Colonic mucosa (tissue), 4 donors: ENCODE results near the gene G2E3. TPM values are rescaled to one million over a fixed set of nuclear protein-coding genes. Genes with fewer than 3 reads are reported as not detected.

ENCODE experiments used
- DNase-seq: peaks from one replicate; pipeline ENCODE4 v3.0.0-alpha.2; 2020
- H3K27ac ChIP-seq: fragments of 200-600 bp; one replicate; pipeline ENCODE4 v1.8.0; 2021
- H3K27me3 ChIP-seq: fragments of 200-600 bp; one replicate; pipeline ENCODE4 v1.8.0; 2021
- H3K36me3 ChIP-seq: fragments of 200-600 bp; one replicate; pipeline ENCODE4 v1.8.0; 2021
- H3K4me1 ChIP-seq: fragments of 200-600 bp; one replicate; pipeline ENCODE4 v1.8.0; 2021; ENCODE audit warnings: mild to moderate bottlenecking
- H3K4me3 ChIP-seq: fragments of 200-600 bp; one replicate; pipeline ENCODE4 v1.8.0; 2021
- H3K9ac ChIP-seq, 2 donors: one replicate each; pipeline ENCODE4 v1.7.0; 2013; ENCODE audit warnings: control low read depth in 2 of 2, low read depth in 2 of 2, low read length in 2 of 2
- H3K9me3 ChIP-seq: fragments of 200-600 bp; one replicate; pipeline ENCODE4 v1.8.0; 2021
- intact Hi-C: fragments of 100-400 bp; cut with DNase I; formaldehyde crosslinking; loops from one replicate; pipeline ENCODE4 v1.14.1; 2022
- total RNA-seq, 2 donors: library from RNA; stranded (reverse); fragmentation: NEBNext Ultra II Directional in 1 of 2; extraction: Animal tissue kit (Norgen Biotek cat#: 25700) in 1 of 2; gene quantifications; one replicate each; pipeline ENCODE4 v1.2.1, GENCODE V29; 2021
- TF ChIP-seq, protein P1 (sequence below): fragments of 200-600 bp; IDR thresholded peaks from one replicate; pipeline ENCODE4 v1.8.0; 2022; ENCODE audit warnings: antibody characterized with exemption, mild to moderate bottlenecking
- donor health status: healthy.
- donor health status: DM: no; HTN: no; CAD: no.
- donor health status: DM: no; HTN: no; CAD: no.

G2E3 gene
- total RNA-seq, 2 donors from 2014 or later = 20.8 to 25.4 TPM

DNA sequence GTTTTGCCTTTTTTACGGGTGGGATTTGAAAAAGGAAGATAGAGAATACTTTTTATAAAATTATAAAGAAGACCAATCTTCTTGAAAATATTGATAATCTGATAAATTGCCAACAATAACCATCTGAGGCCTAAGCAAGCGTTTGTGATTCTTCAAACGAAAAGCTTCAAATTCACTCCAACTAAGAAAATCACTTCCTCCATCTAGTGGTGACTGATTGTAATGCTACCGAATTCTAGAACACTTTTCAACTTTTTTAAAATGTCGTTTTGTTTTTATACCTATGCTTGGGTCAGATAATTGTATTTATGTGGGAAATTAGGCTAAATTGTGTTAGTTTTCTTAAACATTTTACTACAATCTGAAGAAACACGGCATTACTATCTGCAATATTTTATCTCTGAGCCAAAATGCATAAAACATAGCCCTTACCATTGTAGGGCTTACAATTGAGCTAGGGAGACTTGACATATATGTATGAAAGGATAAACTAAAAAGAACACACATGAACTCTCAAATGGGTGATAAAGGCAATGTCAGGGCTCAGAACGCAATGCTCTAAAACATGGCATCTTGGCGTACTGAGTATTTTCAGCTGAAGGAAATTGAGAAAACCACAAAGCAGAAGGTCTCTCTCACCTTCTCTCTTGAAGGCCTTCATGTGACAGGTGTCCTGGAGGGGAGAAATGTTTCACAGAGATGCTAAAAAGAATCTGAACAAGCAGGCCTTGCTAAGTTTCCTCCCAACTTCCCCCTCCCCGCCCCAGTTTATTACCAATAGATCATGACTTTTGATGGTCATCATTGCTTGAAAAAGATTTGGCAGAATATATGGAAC, 36.8 kb upstream of the G2E3 start:
- H3K9me3 ChIP-seq = no peaks in the 10 kb centered on the region
- no peak overlapping the region for H3K9ac ChIP-seq
- no peak for DNase-seq
- H3K36me3 ChIP-seq = no peaks in the 10 kb centered on the region
- H3K4me1 ChIP-seq = no peaks in the 10 kb centered on the region
- TF ChIP-seq, protein P1, sequence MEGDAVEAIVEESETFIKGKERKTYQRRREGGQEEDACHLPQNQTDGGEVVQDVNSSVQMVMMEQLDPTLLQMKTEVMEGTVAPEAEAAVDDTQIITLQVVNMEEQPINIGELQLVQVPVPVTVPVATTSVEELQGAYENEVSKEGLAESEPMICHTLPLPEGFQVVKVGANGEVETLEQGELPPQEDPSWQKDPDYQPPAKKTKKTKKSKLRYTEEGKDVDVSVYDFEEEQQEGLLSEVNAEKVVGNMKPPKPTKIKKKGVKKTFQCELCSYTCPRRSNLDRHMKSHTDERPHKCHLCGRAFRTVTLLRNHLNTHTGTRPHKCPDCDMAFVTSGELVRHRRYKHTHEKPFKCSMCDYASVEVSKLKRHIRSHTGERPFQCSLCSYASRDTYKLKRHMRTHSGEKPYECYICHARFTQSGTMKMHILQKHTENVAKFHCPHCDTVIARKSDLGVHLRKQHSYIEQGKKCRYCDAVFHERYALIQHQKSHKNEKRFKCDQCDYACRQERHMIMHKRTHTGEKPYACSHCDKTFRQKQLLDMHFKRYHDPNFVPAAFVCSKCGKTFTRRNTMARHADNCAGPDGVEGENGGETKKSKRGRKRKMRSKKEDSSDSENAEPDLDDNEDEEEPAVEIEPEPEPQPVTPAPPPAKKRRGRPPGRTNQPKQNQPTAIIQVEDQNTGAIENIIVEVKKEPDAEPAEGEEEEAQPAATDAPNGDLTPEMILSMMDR = peak; percentile 59
- H3K27me3 ChIP-seq = no peaks in the 10 kb centered on the region
- no peak overlapping the region for H3K27ac ChIP-seq
- intact Hi-C loops = loop anchor here (5.0 kb wide), 1 partner anchor 145 kb away; no protein-coding TSS in a partner anchor
- no peak overlapping the region for H3K4me3 ChIP-seq

DNA sequence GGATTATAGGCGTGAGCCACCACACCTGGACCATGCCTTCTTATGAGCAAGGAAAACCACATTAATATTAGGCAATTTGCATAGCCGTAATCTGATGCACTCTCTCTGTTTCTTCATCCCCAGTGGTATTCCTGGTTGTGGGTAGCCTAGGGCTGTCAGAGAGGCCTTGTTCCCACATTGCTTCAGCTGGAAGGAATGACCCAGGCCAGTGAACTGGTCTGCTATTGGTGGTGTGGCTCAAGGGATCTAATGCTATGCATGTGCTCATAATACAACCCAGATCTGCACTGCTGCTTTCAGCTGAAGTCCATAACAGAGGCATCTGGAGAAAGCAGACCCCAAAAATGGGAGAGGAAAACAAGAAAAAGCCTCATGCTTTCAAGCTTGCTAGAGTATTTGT, 33.1 kb upstream of the G2E3 start:
- DNase-seq = no peak
- H3K4me1 ChIP-seq = no peaks in the 10 kb centered on the region
- no peak overlapping the region for H3K4me3 ChIP-seq
- H3K9ac ChIP-seq = no peak overlapping the region
- no peaks in the 10 kb centered on the region for H3K27me3 ChIP-seq
- intact Hi-C loops = no loop called here
- no peaks in the 10 kb centered on the region for H3K36me3 ChIP-seq
- TF ChIP-seq, protein P1 = no peak
- H3K27ac ChIP-seq = no peak overlapping the region
- no peaks in the 10 kb centered on the region for H3K9me3 ChIP-seq

DNA sequence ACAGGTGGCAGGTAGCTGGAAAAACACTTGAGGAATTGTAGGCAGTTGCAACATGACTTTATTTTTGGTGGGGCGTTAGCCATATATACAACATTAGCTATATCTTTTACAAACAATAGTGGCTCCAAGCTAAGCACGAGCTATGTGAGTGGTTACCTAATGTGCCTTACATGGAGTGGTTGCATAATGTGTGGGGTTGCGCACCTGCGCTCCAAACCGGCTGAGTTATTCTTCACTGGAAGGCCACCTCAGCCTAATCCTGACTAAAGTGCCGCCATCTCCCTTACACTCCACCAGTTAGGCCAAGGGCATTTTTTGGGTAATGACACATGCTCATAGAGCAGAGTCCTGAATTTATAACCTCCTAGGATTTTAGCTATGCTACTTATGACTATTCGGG, 31.8 kb upstream of the G2E3 start:
- TF ChIP-seq, protein P1 = no peak
- intact Hi-C loops = no loop called here
- Histone ChIP-seq H3K27me3 (no peaks in the 10 kb centered on the region), H3K4me1 (no peaks in the 10 kb centered on the region), H3K27ac (no peak overlapping the region), H3K9ac (no peak overlapping the region), H3K36me3 (no peaks in the 10 kb centered on the region), H3K4me3 (no peak overlapping the region), H3K9me3 (no peaks in the 10 kb centered on the region)
- no peak for DNase-seq

DNA sequence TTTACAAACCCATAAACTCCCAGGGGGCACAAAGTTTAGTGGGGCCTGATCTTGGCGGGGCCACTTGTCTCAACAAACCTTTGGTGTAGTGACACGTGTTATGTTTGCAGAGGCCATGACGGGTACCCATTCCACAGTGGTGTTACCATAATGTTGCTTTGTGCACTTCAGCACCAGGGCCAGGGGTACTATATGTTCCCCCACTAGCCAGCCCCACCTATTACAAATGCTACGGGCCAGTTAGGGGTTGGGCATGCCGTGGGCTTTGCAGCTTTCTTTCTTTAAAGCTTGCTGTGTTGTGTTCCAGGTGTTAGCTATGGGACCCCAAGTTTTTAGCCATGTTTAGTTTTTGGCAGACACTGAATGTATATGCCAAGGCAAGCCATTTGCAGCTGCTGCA, 30.8 kb upstream of the G2E3 start:
- no peak for DNase-seq
- no peaks in the 10 kb centered on the region for H3K4me1 ChIP-seq
- no peak overlapping the region for H3K4me3 ChIP-seq
- H3K9me3 ChIP-seq = no peaks in the 10 kb centered on the region
- no peaks in the 10 kb centered on the region for H3K27me3 ChIP-seq
- no peak overlapping the region for H3K27ac ChIP-seq
- H3K9ac ChIP-seq = no peak overlapping the region
- intact Hi-C loops = no loop called here
- TF ChIP-seq, protein P1 = no peak
- no peaks in the 10 kb centered on the region for H3K36me3 ChIP-seq

DNA sequence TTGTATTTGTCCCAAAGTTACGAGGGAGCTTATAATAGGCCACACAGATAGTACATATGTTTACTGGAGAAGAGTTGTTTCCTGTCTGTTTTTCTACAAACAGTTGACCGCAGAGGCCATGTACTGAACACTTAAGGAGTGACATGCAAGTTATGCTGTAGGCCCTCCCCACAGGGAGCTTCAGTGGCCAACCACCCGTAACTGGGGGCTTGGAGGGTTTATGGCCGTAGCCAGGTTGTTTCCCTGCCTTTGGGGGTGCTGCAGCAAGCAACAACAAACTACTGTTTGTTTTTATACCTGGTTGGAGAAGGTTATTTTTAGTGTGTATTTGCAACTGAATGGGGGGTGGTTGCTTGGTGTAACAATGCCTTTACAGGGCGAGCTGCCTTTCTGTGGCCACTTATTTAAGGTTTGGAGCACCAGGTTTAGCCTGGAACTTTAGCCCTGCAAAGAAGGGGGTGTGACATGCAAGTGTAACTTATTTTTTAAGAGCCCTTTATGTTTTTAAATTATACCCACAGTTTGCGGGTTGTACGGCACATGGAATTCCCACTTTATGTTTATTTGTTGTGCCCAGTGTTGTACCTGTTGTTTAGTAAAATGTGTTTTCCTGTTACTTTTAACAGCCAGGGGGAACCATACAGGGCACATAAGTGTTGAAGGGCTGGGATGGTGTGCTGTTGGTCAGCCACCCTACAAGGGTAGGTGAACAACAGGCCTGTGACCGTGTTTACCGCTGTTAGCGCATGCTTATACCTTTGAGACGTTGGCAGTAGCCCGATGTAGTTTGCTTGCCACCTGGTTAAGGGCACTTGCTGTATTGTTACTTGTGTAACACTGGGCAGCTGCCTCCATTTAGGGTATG, 29.9 kb upstream of the G2E3 start:
- H3K9ac ChIP-seq = no peak overlapping the region
- no peaks in the 10 kb centered on the region for H3K27me3 ChIP-seq
- no peak overlapping the region for H3K27ac ChIP-seq
- no peaks in the 10 kb centered on the region for H3K4me1 ChIP-seq
- DNase-seq = no peak
- intact Hi-C loops = no loop called here
- TF ChIP-seq, protein P1 = no peak
- no peaks in the 10 kb centered on the region for H3K36me3 ChIP-seq
- no peak overlapping the region for H3K4me3 ChIP-seq
- H3K9me3 ChIP-seq = no peaks in the 10 kb centered on the region
